HG03378 (cell line): ENCODE data around the gene TWIST1.

Experiments used
- ATAC-seq: cut with Tn5 transposase; IDR thresholded peaks from one replicate; pipeline ENCODE4 v1.9.1; 2021; ENCODE audit warnings: mild to moderate bottlenecking, moderate library complexity; ENCODE audit not compliant: unreplicated experiment

Gene TWIST1

DNA sequence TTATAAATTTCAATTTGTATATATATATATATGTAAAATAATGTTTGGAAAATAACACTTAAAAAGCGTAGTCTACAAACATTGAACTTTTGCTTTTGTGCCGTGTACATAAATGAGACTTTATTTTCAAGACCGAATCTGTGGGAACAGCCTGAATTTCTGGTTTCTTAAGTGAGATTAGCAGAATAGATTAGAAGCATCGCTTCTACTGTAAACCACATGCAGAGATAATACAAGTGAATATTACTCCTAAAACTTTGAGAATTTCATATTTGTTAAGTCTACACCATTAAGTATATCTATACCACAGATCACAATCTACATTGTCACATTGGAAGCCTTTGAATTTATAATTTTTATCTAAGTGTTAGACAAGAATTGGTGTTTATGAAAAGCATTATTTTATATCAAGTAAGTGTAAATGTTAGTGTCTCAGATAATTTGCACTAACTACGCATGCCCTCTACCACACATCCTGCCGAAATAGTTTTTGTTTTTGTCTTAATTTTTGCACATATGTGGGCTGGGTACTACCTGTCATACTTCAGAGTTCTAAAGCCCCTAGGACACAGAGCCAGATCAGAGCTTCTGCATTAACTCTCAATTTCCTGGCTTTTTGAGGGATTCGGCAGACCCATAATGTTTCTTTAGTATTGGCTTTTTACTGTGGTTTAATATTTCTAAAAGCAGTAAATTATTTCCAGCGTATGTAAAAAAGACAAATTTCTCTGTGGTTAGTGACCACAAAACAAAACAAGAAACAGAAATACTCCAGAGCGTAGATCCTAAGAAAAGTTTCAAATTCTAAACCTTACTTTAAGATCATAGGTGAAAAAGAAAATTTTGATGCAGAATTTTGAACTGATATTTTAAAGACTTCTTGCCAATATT is 20.0 kb downstream of the TWIST1 start:
- ATAC-seq, result no peak

DNA sequence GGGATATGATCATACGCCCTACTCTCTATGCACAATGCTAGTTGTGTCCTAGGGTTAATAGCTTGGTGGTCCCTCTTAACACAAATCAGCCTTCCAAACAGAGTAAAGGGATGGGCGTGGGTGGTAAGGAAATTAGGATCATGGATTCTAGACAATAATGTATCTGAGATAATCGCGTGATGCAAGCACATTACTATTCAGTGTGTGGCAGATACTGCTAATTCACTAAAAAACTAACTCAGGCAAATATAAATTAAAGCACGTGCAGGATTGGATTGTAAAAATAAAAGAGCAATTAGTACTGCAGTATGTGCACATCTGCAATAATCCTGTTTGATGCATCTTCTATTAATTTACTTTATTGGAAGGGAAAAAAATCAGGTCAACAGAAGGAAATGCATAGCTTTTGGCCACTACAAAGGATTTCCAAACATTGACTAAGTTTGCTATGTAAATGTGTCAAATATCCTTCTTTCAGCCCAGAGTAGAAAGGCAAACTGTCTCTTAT is 22.0 kb downstream of the TWIST1 start:
- no peak for ATAC-seq

- no peak for ATAC-seq
Measured at GRCh38 chr7:19094598-19095352, 22.7 kb downstream of the TWIST1 start.

DNA sequence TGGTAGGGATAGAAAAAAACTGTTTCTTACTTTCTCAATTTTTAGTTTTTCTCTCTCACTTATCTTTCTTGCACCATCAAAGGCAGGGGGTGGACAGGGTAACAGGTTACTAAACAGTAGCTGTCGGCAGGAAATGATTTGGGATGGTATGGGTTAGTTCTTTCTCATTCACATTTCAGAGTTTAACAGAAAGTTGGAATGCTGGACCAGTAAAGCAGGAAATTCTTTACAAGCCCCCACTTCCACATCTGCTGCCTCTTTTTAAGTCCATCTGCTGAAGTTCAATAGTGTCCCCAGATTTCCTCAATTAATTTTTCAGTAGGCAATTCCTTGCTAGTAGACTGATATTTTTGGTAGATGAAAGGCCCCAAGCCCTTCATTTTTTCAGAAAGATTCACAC is 23.3 kb downstream of the TWIST1 start:
- no peak for ATAC-seq

DNA sequence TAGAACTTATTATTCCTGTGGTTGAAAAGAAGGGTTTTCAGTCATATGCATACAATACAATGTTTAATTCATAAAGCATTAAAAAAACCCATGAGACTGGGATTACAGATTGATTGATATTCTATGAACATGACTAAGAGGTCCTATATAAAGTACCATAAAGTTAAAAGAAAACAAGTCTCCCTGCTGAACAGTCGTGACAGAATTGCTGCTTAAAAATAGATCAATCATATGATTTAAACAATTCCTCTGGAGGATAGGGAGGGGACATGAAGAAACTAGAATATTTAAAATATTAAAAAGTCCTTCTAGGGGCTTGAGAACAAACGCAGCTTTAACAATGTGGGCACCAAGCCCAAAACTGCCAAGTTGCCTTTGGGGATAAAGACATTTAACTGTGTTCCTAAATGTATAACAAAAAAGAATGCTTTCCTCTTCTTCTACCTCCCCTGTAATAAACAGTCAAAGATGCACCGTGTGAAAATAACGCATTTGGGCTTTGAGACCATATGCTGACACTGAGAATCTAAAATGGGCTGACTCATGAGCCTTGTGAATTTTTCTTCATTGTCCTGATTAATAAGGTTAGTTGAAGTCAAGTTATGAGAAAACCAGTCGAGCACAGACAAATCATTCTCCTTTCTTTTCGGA is 25.8 kb downstream of the TWIST1 start:
- no peak for ATAC-seq

GRCh38 chr7:19090526-19090925 is 26.9 kb downstream of the TWIST1 start:
- no peak for ATAC-seq

DNA sequence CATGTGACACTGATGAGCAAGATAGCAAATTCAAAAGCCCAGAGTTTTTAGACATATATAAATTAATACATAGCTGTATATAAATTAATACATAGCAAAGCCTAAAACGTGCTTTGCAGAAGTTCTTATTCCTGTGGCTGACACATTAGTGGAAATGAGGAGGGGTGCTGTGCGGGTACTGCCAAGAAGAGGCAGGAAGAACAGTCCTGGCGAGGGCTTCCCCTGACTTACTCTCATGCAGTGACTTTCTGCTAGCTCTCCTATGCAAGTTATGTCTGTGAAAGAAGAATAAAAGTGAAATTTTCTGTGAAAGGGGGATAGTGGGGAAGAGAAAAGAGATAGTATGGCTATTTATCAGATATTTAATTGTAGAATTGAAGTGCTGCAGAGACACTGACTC is 27.6 kb downstream of the TWIST1 start:
- ATAC-seq, result no peak

GRCh38 chr7:19089378-19089777 is 28.1 kb downstream of the TWIST1 start:
- no peak for ATAC-seq

- no peak for ATAC-seq
Measured at GRCh38 chr7:19080093-19080492, 37.3 kb downstream of the TWIST1 start.

DNA sequence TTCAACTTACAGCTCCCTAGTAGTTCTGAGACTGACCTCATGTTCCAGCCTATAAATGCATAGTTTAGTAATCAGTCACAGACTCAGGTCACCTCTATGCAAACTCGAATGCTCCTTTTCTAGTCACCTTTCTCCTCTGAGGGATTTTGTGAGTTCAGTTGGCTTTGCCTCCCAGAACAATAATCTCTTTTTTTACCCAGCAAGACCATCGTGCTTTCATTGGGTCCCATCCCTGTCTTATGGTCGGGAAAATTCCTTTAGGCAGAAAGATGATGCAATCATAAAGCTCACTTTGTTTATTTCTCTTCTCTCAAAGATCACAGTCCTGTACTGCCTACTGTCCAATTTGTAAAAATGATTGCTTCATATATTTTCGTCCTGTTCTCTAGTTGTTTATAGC is 38.4 kb downstream of the TWIST1 start:
- no peak for ATAC-seq

DNA sequence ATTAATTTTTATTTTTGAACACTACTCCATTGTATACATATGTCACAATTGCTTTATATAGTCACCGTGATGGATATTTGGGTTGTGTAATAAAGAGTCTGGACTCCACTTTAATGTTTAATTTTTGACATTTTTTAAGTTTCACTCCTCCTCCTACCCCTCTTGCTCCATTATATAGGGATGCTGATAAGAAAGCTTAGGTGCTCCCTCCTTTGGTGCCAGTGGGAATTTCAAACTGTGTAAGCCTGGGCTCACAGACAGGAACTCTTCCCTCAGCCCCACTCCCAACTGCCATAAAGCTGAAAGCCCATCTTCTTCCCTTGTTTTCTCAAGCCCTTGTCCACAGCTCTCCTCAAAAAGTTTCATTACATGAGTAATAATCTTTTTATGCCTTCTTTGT is 47.6 kb downstream of the TWIST1 start:
- ATAC-seq, result no peak

DNA sequence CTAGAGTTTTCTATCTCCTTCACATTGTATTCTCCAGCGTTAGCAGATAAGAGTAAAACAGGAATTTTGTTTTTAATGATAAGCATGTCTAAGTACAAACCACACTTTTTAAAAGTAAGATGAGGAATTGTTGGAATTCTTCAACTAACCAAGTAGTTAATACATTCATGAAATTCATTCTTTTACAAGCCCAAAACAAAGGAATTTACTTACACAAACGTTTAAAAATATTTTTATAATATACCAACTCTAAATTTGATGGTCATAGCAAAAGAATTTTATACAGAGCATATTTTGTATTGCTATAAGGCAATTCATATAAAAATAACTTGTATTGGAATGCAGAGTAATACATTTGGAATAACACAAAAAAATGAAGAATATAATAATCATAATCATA is 51.3 kb downstream of the TWIST1 start:
- ATAC-seq, result no peak
